Eye (tissue), 1 donor: ENCODE measurements around the gene RBM4B.
"Not testable (repeated sequence)": the region's sequence is repeated elsewhere in the genome, so short reads cannot be mapped to it uniquely, and the experiment has no call there.

Experiments used
- DNase-seq: peaks from one replicate; pipeline ENCODE4 v3.0.0-alpha.2; 2015

Gene RBM4B

GRCh38 chr11:66677599-66678375, at the start of gene RBM4B:
TSS of gene RBM4B (minus strand) at chr11:66677887. CDS start at chr11:66677079, 808 bp downstream.
- peak; percentile 99 for DNase-seq

DNA sequence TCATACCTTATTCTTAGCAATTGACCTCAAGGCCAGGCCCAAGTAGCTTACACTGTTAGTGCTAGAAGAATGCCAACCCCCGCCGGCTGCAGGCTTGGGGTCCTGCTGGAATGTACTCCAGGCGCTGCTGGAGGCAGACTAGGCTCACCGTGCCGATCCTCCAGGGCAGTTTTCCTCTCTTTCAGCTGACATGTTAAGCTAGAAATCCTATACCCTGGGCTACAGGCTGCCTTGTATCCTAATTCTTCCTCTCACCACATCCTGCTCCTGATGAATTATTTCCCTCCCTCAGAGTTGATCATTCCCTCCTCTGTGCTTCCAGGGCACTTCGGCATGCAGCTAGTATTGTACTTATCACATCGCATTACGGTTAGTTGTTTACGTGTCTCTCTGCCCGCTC, 48.0 kb upstream of the RBM4B start:
- peak; percentile 49 for DNase-seq

DNA sequence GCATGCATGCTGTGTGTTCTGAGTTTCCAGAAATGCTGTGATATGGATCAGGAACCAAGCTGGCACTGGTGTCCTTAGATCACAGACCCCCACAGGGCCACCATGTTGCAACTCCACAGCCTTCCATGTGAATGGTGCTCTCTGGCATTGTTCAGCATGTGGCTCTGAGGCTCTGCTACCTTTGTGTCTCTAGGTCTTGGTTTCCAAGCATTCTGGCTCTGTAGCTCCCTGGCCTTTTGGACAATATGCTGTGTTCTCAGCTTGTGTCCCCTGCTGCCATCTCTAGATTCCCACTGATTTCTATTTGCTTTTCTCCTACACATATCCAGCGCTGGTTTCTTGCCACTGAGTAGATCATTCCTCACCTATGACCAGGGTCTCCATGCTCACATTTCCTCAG, 47.4 kb upstream of the RBM4B start:
- DNase-seq = no peak

DNA sequence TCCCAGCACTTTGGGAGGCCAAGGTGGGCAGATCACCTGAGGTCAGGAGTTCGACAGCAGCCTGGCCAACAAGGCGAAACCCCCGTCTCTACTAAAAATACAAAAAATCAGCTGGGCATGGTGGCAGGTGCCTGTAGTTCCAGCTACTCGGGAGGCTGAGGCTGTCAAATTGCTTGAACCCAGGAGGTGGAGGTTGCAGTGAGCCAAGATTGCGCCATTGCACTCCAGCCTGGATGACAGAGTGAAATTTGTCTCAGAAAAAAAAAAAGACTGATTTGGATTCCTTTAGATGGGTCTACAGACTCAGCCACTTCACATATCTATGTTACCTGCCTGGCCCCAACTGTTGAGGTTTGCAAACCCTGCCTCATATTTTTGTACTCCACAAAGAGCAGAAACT, 46.5 kb upstream of the RBM4B start:
- DNase-seq = not testable (repeated sequence)

DNA sequence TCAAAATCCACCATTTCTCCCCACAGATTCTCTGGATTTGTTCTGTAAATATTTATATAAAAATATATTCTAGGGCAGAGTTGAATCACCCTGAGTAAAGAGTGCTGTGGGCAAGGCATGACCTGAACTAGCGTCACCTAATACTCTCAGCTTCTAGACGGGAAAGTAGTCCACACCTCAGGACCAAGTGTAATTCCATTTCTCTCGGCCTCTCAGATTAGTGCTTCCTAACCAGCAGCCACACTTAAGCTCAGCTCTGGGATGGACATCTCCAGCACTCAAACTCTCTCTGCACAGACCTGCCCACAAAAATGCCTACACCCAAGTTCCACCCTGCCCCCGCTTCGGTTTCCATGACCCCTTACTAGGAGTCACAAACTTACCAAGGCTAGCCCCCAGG, 46.0 kb upstream of the RBM4B start:
- no peak for DNase-seq

- no peak for DNase-seq
Measured at GRCh38 chr11:66722745-66723651, 45.3 kb upstream of the RBM4B start.

DNA sequence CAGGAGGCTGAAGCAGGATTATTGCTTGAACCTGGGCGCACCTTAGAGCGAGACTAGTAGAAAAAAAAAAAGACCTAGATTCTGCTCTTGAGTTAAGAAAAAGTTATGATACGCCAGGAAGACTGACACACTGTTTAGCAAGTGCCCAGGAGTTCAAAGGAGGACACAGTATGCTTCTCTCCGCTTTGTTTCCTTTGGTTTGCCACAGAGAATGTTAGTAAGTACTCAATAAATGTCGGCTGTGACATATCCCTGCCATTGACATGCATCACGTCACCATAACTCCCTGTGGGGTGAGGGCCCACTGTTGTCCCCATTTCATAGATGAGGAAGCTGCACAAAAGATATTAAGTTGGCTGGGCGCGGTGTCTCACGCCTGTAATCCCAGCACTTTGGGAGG, 44.3 kb upstream of the RBM4B start:
- no peak for DNase-seq

- no peak for DNase-seq
Measured at GRCh38 chr11:66720899-66721470, 43.3 kb upstream of the RBM4B start.

DNA sequence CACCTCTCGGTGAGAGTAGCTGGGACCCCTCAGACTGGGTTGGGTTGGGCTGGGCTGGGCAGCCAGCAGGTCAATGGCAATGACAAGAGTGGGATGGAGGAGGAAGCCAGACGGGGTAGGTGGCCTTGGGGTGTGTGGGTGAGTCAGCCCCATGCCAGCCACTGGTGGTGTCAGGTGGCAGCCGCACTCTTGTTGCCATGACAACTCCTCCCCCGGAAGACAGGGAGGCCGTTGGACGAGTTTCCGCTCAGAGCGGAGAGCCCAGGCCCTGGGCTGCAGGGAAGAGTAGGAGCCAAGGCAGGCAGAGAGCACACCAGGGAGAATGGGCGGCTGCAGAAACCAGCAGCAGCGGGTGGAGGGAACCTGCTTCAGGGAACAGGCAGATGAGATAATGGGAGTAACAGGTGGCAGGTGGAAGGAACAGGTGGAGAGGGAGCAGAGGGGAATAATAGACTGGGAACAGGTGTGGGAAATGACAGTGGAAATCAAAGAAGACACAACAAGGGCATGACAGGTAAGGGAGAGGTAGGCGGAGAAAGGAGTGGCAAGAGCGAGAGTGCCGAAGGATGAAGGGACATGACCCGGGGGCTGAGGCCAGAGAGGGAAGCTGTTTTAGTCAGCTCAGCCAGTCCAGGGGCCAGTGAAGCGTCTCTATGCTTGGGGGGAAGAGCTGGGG, 42.7 kb upstream of the RBM4B start:
- peak; percentile 64 for DNase-seq

GRCh38 chr11:66719111-66719872, 41.6 kb upstream of the RBM4B start:
- DNase-seq = no peak

DNA sequence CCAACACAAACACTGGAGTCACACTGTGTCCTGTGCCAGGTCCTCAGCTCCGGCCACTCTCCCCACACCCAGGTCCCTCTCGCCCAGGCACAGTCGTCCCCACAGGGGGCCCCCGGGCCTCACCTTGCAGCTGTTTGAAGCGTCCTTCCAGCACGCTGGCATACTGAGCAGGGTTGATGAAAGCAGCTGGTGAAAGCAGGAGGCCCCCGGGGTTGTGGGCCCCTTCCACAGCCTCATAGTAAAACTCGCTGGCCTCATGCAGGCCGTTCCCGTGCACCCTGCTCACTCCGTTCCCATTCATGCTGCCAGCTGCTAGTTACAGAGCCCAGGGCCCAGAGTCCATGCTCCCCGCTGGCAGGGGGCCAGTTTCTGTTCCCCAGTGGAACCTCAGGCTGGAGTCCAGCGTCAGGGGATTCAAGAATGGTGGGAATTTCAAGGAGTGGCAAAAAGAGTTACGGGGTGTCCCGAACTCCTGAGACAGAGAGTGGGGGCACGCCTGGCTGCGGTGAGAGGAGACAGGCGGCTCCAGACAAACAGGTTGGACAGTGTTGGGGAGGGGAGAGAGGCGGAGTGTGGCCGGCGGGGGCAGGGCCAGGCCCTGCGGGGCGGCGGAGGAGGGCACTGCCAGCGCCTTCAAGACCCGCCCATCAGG, 40.8 kb upstream of the RBM4B start:
- peak; percentile 40 for DNase-seq

GRCh38 chr11:66717925-66718319, 40.2 kb upstream of the RBM4B start:
- no peak for DNase-seq

- DNase-seq = no peak
Measured at GRCh38 chr11:66716996-66717395, 39.3 kb upstream of the RBM4B start.

DNA sequence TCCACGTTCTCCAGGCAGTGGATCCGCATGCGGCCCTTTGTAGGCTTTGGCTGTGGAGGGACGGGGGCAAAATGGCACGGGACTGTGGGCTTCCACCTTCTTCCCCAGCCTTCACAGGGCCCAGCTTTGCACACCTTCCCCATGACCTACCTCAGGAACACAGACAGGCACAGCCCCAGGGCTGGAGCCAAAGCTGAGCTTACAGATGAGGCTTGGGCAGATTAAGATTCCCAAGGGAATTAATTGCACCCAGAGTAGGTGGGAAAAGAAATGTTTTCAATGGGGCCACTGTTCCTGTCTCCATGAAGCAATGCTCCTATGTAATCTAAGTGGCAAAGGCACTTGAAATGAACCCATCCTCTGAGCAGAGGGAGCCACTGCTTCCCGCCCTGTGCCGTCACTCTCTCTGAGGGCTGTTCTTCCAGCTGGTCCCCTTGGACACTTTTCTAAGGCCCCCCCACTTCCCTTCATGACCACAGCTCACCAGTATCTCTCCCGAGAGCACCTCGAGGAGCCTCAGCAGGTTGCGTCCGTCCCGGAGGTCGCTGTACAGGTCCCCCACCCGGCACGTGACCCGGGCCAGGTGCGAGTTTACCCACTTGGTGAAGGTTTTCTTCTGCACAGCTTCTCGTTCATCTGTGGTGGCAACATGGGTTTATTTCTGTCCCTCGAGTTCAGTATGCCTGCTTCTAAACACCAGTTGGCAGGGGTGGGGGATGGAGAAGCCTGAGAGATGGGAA, 37.8 kb upstream of the RBM4B start:
- DNase-seq = no peak

GRCh38 chr11:66713746-66714480, 36.2 kb upstream of the RBM4B start:
- DNase-seq = no peak

DNA sequence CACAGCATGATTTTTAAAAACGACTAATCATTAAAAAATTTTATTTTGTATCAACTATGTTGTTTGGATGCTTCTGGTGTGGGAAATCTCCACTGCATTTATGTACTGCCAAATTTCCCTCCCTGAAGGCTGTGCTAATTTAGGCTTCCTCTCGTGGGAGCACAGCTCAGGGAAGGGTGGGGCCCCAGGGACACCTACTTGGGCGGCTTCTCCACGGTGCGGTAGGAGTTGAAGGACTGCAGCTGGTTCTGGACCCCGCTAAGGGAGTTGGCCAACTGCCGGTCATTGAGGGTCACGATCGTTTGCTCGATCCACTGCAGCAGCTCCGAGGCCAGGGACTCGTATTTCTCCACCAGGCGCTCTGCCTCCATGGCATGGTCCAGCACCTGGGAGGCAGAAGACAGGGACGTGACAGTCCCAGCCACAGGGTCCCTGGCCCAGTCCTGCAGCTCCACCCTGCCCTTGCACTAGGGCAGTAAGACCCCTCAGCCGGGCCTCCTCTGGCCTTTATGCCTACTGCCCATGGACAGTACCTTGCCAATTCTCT, 32.8 kb upstream of the RBM4B start:
- DNase-seq = no peak

- DNase-seq = no peak
Measured at GRCh38 chr11:66708701-66709100, 31.0 kb upstream of the RBM4B start.

DNA sequence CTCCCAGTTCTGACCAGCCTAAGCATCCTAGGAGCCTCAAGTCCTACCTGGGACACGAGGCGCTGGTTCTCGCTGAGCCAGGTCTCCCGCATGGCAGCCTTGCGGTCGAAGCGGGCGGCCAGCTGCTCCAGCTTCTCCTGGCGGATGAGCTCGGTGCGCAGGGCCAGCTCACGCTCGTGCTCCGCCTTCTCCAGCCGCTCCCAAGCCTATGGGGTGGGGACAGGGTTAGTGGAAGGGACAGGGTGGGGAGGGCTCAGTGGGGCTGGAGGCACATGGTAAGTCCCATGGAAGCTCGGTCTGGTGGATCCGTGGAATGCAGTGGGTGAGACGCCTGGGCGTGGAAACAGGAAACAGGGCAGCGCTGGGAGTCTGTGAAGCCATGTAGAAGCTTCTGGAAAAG, 30.4 kb upstream of the RBM4B start:
- no peak for DNase-seq

DNA sequence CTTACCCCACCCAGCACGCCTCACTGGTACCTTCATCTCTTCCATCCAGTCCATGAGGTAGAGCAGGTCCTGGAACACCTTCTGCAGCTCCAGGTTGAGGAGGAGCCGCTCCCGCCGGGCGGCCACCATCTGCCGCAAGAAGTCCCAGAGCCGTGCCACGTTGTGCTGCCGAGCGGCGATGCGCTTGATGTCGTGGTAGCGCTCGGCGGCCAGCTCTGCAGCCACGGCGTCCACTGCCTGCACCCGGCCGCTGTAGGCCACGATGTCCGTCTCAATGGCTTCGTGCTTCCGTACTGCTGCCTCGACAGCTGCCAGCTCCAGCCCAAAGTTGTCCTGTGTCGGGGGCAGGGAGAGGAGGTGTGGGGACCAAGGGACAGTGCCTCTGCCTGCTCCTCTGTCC, 29.8 kb upstream of the RBM4B start:
- no peak for DNase-seq

DNA sequence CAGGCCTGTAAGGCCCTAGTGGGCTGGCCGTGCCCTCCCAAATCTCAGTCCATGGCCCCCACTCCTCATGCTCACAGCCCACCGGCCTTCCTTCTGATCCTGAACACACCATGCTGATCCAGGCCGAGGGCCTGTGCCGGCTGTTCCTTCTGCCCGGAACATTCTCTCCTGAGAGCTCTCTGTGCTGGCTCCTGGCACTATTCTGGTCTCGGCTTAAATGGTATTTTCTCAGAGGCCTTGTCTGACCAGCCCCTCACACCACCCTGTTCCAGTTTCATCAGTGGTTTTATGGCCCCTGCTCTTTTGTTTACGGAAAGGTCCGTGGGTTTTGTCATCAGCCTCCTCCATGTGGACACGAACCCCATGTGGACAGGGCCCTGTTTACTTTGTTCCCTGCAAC, 29.3 kb upstream of the RBM4B start:
- DNase-seq = no peak
